A673 (cell line): ENCODE results near the gene METRNL. TPM values are rescaled to one million over a fixed set of nuclear protein-coding genes. Genes with fewer than 3 reads are reported as not detected.

ENCODE experiments used
- BruUV-seq: library from RNA; stranded (reverse); fragments of 400-500 nt; replicated peaks from 2 replicates; lab custom pipeline; 2021; lab: Mats Ljungman, UMichigan
- CTCF ChIA-PET: fragments of 300-600 bp; sonication (Branson Sonifier 250); formaldehyde crosslinking; loops from one replicate; lab custom pipeline; 2022; ENCODE audit warnings: antibody characterized with exemption; lab: Charles Lee
- POLR2A ChIA-PET: fragments of 300-600 bp; sonication (Branson Sonifier 250); formaldehyde crosslinking; loops from one replicate; lab custom pipeline; 2022; ENCODE audit warnings: antibody characterized with exemption; ENCODE audit not compliant: low non-redundant PET; lab: Charles Lee
- DNase-seq: peaks from one replicate; pipeline ENCODE4 v3.0.0-alpha.2; 2015; ENCODE audit warnings: low spot score
- H3K27ac ChIP-seq: fragments of 200-600 bp; sonication (generic); 2 replicates; pipeline ENCODE4 v1.5.1; 2016; ENCODE audit warnings: mixed run types, low read depth, mild to moderate bottlenecking, mixed read lengths, antibody characterized with exemption, low read length; ENCODE audit not compliant: poor library complexity, severe bottlenecking
- H3K27me3 ChIP-seq: fragments of 200-600 bp; sonication (generic); replicated peaks from 2 replicates; pipeline ENCODE4 v1.6.1; 2017; ENCODE audit warnings: mixed run types, low read depth, mild to moderate bottlenecking, mixed read lengths, antibody characterized with exemption, low read length; ENCODE audit not compliant: insufficient read depth, poor library complexity
- H3K36me3 ChIP-seq: fragments of 200-600 bp; sonication (generic); 2 replicates; pipeline ENCODE4 v1.6.1; 2016; ENCODE audit warnings: mixed run types, mild to moderate bottlenecking, mixed read lengths, antibody characterized with exemption, low read length; ENCODE audit not compliant: insufficient read depth, poor library complexity, severe bottlenecking
- H3K4me1 ChIP-seq: fragments of 200-600 bp; sonication (generic); 2 replicates; pipeline ENCODE4 v1.6.1; 2017; ENCODE audit warnings: mixed run types, mild to moderate bottlenecking, mixed read lengths, antibody characterized with exemption, low read length; ENCODE audit not compliant: insufficient read depth, poor library complexity, severe bottlenecking
- H3K4me3 ChIP-seq: fragments of 200-600 bp; sonication (generic); 2 replicates; pipeline ENCODE4 v1.5.1; 2016; ENCODE audit warnings: low read depth, mixed run types, mild to moderate bottlenecking, mixed read lengths, low read length; ENCODE audit not compliant: poor library complexity, severe bottlenecking
- H3K9me3 ChIP-seq: fragments of 200-600 bp; sonication (generic); 2 replicates; pipeline ENCODE4 v1.6.1; 2016; ENCODE audit warnings: mixed run types, low read depth, mild to moderate bottlenecking, mixed read lengths, antibody characterized with exemption, low read length; ENCODE audit not compliant: poor library complexity, severe bottlenecking
- EZH2 ChIP-seq: fragments of 200-600 bp; sonication (generic); IDR thresholded peaks from 2 replicates; pipeline ENCODE4 v1.6.1; 2017; ENCODE audit warnings: borderline replicate concordance, low read depth, mild to moderate bottlenecking, mixed read lengths, antibody characterized with exemption, low read length; ENCODE audit not compliant: poor library complexity, severe bottlenecking
- intact Hi-C: fragments of 100-400 bp; cut with micrococcal nuclease; formaldehyde crosslinking; loops from one replicate; pipeline ENCODE4 v1.10.0; 2022; ENCODE audit not compliant: unreplicated experiment
- total RNA-seq: library from RNA; stranded (reverse); gene quantifications from 2 replicates; pipeline ENCODE4 v1.2.3, GENCODE V29; 2021
- TF ChIP-seq, protein P1 (sequence below): fragments of 300-800, 200-600 bp; sonication (generic); conservative IDR thresholded peaks from 2 replicates; pipeline ENCODE4 v1.5.1; 2017; ENCODE audit warnings: low read depth, mild to moderate bottlenecking, antibody characterized with exemption, low read length, moderate library complexity, mixed read lengths

METRNL gene
- total RNA-seq, 1 experiment from 2014 or later, result 16.5 TPM

DNA sequence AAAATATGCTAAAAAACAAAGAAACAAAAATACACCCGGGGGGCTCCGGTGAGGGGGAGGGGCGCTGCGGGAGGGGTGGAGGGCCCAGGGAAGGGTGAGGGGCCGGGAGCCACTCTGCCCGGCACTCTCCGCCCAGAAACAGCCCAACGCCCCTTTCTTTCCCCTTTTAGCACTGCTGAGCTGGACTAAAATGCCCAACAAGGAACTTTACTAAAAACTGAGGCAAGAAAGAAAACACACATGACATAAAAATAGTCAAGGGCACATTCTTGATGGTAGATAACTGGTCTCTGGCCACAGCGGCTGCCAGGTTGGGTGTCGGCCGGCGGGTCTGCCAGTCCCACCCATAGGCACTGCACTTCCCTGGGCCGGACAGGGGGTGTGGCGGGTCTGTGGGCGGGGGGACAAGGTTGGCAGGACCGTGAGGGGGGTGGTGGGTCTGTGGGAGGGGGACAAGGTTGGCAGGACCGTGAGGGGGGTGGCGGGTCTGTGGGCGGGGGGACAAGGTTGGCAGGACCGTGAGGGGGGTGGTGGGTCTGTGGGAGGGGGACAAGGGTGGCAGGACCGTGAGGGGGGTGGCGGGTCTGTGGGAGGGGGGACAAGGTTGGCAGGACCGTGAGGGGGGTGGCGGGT lies 20.9 kb downstream of the METRNL start:
- H3K4me3 ChIP-seq, result no peak overlapping the region
- ChIA-PET POLR2A (no interaction called here), CTCF (no interaction called here)
- no peak for DNase-seq
- intact Hi-C loops, result no loop called here
- no peaks in the 10 kb centered on the region for H3K36me3 ChIP-seq
- H3K27me3 ChIP-seq, result no peaks in the 10 kb centered on the region
- no peak overlapping the region for H3K27ac ChIP-seq
- H3K9me3 ChIP-seq, result no peaks in the 10 kb centered on the region
- no TSS peak for BruUV-seq
- peaks cover 7% of the 10 kb centered on the region for H3K4me1 ChIP-seq
- TF ChIP-seq EZH2, result no peak
- TF ChIP-seq, protein P1, sequence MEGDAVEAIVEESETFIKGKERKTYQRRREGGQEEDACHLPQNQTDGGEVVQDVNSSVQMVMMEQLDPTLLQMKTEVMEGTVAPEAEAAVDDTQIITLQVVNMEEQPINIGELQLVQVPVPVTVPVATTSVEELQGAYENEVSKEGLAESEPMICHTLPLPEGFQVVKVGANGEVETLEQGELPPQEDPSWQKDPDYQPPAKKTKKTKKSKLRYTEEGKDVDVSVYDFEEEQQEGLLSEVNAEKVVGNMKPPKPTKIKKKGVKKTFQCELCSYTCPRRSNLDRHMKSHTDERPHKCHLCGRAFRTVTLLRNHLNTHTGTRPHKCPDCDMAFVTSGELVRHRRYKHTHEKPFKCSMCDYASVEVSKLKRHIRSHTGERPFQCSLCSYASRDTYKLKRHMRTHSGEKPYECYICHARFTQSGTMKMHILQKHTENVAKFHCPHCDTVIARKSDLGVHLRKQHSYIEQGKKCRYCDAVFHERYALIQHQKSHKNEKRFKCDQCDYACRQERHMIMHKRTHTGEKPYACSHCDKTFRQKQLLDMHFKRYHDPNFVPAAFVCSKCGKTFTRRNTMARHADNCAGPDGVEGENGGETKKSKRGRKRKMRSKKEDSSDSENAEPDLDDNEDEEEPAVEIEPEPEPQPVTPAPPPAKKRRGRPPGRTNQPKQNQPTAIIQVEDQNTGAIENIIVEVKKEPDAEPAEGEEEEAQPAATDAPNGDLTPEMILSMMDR, result no peak

DNA sequence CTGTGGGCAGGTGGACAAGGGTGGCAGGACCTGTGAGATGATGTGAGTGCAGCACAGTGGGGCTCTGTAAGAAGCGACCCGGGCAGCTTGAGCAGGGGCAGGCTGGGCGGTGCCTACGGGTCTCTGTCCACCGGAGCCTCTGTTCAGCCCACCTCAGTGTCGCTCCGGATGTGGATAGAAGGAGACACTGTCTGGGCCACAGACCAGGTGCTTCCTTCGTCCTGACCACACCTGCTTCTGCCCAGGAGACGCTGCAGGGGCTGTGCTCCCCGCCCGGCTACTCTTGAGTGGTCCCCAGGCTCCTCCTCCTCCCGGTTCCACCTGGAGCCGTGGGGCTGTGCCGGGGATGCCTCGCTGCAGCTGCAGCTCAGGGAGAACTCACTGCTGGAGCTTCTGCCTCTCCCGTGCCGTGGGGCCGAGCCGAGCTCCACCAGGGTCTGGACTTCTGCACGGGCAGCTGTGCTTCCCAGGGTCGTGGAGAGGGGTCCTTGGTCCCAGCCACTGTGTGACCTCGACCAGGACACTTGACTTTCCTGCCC lies 21.5 kb downstream of the METRNL start:
- intact Hi-C loops, result no loop called here
- ChIA-PET POLR2A (no interaction called here), CTCF (no interaction called here)
- H3K36me3 ChIP-seq, result no peaks in the 10 kb centered on the region
- no TSS peak for BruUV-seq
- no peak overlapping the region for H3K4me3 ChIP-seq
- no peaks in the 10 kb centered on the region for H3K9me3 ChIP-seq
- no peak for DNase-seq
- H3K27ac ChIP-seq, result no peak overlapping the region
- peaks cover 7% of the 10 kb centered on the region for H3K4me1 ChIP-seq
- TF ChIP-seq EZH2, result no peak
- TF ChIP-seq, protein P1, result no peak
- H3K27me3 ChIP-seq, result no peaks in the 10 kb centered on the region

DNA sequence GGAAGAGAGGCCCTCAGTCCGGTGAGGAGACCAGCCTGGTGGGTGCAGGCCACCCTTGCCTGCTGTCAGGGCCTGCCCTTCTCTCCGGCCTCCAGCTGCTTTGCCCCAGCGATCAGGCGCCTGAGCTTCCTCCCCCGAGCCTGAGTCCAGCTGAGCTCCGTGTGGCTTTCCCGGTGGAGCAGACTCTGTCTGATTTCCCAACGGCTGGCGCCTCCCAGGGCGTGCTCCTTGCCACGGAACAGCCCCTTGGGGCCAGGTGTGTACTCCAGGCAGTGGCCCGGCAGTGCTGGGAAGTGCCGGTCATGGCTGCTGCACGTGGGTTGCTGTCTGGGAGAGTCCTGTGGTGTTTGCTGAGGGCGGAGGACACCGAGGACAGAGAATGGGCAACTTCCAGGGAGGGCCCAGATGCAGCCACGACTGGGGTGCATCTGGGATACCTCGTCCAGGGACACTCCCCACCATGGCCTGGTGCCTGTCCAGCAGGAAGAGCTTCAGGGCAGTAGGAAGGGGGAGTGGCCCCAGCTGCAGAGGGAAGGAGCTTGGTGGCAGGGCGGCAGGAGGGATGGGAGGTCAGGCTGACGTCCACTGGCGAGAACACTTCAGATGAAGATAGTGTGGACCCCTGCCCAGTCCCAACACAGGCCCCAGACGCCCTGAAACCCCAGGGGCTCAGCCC lies 22.5 kb downstream of the METRNL start:
- peaks cover 11% of the 10 kb centered on the region for H3K4me1 ChIP-seq
- no peaks in the 10 kb centered on the region for H3K9me3 ChIP-seq
- TF ChIP-seq EZH2, result no peak
- TF ChIP-seq, protein P1, result no peak
- no peaks in the 10 kb centered on the region for H3K36me3 ChIP-seq
- no peaks in the 10 kb centered on the region for H3K27me3 ChIP-seq
- intact Hi-C loops, result no loop called here
- POLR2A ChIA-PET, result no interaction called here
- no peak overlapping the region for H3K27ac ChIP-seq
- no peak for DNase-seq
- CTCF ChIA-PET, result no interaction called here
- no TSS peak for BruUV-seq
- H3K4me3 ChIP-seq, result no peak overlapping the region
